SKM-1 treated with dmso at 0.1 percent for 144 hours (cell line): ENCODE measurements around the gene PIAS1.
A peak's percentile ranks its signal among the peaks of the same experiment; 100 is the strongest.
"Not testable (repeated sequence)": the region's sequence is repeated elsewhere in the genome, so short reads cannot be mapped to it uniquely, and the experiment has no call there.

ENCODE experiments used
- DNase-seq: peaks from one replicate; lab custom pipeline; 2025; ENCODE audit not compliant: unreplicated experiment; lab: John Stamatoyannopoulos, UW

The PIAS1 gene

GRCh38 chr15:68213991-68214837, 160.1 kb downstream of the PIAS1 start:
- no peak for DNase-seq

- no peak for DNase-seq
Measured at GRCh38 chr15:68214838-68215254, 160.7 kb downstream of the PIAS1 start.

- DNase-seq, result no peak
Measured at GRCh38 chr15:68217341-68217740, 163.2 kb downstream of the PIAS1 start.

- DNase-seq, result no peak
Measured at GRCh38 chr15:68218331-68218730, 164.2 kb downstream of the PIAS1 start.

DNA sequence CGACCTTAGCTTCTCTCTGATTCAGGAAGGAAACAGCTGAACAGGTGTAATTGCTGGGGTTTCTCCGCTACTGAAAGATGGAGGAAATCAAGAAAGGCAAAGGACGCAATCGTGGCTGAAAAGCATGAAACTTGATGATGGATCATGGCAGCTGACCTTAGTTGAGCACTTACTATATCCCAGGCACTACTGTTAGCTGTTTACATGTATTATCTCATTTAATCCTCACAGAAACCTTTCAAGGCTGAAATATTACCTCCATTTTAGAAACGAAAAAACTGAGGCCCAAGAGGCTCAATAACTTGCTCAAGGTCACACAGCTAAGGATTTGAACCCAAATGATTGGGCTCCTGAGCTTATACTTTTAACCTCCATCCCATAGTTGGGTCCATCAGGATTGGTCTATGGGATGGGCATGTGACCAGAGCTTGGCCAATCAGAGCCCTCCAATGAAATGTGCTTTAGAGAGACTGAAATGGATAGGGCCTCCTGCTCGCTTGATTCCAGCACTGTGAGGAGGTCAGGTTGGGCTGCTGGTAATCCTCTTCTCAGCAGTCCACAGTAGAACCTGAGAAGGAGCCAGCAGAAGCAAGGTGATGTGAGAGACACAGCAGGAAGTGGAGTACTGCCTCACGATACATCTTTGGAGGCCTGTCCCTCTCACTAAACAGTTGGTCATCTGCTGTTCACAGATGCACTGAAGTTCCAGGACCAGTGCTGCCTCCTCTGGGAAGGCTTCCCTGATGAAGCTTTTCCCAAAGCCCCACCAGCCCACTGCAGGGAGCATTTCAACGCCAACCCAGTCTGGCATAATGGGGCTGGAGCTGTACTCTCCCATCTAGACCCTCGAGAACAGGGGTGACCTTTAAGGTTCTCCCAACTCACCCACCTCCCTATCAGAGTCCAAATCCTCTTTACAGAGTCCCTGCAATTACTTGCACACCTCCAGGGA, 165.0 kb downstream of the PIAS1 start:
- no peak for DNase-seq

DNA sequence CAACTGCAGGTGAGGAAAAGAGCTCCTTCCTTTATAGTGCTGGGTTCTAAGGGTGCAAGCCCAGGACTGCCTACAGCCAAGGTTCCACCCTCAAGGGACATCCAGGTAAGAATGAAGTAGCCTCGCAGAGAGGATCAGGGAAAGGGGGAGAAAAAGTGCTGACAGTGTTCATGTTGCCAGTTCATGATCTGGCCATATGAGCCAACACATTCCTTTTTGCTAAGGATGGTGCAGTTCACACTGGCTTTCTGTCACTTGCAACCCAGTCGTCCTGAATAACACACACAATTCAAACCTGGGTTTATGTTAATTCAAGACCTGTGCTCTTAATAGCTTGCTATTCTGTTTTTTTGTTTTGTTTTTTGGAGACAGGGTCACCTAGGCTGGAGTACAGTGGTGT, 166.4 kb downstream of the PIAS1 start:
- no peak for DNase-seq

GRCh38 chr15:68220967-68221366, 166.9 kb downstream of the PIAS1 start:
- DNase-seq, result no peak

DNA sequence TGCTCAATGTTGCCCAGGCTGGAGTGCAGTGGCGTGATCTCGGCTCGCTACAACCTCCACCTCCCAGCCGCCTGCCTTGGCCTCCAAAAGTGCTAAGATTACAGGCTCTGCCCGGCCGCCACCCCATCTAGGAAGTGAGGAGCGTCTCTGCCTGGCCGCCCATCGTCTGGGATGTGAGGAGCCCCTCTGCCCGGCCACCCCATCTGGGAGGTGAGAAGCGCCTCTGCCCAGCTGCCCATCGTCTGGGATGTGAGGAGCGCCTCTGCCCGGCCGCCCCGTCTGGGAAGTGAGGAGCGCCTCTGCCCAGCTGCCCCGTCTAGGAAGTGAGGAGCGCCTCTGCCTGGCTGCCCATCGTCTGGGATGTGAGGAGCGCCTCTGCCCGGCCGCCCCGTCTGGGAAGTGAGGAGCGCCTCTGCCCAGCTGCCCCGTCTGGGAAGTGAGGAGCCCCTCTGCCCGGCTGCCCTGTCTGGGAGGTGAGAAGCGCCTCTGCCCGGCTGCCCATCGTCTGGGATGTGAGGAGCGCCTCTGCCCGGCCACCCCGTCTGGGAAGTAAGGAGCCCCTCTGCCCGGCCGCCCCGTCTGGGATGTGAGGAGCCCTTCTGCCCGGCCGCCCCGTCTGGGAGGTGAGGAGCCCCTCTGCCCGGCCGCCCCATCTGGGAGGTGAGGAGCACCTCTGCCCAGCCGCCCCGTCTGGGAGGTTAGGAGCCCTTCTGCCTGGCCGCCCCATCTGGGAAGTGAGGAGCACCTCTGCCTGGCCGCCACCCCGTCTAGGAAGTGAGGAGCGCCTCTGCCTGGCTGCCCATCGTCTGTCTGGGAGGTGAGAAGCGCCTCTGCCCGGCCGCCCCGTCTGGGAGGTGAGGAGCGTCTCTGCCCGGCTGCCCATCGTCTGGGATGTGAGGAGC, 167.7 kb downstream of the PIAS1 start:
- not testable (repeated sequence) for DNase-seq

DNA sequence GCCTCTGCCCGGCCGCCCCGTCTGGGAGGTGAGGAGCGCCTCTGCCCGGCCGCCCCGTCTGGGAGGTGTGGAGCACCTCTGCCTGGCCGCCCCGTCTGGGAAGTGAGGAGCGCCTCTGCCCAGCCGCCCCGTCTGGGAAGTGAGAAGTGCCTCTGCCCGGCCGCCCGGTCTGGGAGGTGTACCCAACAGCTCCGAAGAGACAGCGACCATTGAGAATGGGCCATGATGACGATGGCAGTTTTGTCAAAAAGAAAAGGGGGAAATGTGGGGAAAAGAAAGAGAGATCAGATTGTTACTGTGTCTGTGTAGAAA, 168.3 kb downstream of the PIAS1 start:
- not testable (repeated sequence) for DNase-seq

DNA sequence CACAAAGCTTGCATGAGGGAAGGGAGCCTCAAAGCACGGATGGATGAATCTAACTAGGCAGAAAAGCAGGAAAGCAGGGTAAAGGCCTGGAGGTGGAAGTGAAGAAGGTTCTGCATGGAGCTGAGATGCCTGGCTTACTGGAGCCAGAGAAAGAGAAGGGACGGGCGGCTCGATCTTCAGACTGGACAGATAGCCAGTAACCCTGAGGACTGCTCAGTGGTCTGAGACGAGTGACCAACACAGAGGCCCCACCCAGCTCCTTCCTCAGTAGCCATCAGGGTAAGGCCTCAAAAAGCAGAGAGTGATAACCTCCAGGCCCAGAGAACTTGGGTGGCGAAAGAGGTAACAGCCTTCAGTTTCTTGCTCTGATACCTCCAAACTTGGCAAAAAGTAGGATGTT, 169.1 kb downstream of the PIAS1 start:
- DNase-seq, result no peak

GRCh38 chr15:68224108-68224507, 170.0 kb downstream of the PIAS1 start:
- DNase-seq, result no peak

DNA sequence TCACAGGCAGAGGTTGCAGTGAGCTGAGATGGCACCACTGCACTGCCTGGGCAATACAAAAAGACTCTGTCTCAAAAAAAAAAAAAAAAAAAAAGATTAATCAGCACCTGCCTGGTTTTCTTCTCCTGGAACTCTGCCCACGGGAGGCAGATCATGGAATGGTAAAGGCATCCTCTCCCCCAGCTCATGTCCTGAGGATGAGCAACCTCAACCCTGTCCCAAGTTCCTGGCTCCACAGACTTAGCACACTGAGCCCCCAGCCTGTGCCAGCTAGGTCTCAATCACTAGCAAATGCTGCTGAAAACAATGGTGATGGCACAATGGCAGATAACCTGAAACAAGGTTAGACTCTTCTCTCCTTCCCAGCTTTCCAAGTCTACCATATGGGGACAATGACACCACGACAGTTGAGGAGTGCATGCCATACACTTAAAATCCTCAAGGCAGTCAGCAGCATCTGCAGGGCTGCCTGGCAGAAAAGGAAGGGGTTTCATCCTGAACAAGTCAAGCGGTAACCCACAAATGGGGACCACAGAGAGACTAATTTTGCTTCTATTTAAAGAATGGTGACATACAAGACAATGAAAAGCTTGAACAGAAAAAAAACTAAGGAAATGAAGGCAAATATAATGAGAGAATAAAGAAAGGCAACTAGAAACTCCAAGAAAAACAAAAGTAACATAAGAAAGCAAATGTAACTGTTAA, 170.6 kb downstream of the PIAS1 start:
- DNase-seq, result peak; percentile 25

DNA sequence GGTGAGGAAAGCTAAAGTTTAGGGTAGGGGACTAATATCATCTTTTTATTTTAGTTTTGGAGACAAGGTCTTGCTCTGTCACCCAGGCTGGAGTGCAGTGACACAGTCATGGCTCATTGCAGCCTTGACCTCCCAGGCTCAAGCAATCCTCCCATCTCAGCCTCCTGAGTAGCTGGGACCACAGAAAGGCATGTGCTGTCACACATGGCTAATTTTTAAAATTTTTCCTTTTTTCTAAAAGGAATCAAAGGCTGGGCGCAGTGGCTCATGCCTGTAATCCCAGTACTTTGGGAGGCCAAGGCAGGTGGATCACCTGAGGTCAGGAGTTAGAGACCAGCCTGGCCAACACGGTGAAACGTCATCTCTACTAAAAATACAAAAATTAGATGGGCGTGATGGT, 171.3 kb downstream of the PIAS1 start:
- DNase-seq, result not testable (repeated sequence)

DNA sequence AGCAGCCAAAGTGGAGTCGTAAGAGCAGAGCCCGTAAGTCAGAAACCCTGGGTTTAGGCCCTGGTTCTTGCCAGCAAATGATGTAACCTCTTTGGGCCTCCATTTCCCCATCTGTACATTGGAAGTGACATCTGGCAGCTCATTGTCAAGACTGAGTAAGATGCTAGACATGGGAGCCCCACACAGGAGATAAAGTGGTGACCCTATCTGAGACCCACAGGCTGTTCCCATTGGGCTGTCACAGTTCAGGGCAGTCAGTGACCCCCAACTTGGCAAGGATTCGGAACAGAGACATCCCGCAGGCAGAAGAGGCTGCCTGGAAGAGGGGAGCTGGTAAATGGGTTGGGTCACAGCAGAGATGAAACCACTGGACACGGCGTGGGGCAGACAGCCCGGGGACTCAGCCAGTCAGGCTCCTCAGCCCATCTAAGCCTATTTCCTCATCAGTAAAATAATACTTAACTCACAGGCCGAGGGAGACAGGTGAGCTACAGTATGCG, 173.6 kb downstream of the PIAS1 start:
- no peak for DNase-seq

GRCh38 chr15:68228143-68228970, 174.2 kb downstream of the PIAS1 start:
- no peak for DNase-seq

GRCh38 chr15:68228971-68229385, 174.9 kb downstream of the PIAS1 start:
- no peak for DNase-seq

DNA sequence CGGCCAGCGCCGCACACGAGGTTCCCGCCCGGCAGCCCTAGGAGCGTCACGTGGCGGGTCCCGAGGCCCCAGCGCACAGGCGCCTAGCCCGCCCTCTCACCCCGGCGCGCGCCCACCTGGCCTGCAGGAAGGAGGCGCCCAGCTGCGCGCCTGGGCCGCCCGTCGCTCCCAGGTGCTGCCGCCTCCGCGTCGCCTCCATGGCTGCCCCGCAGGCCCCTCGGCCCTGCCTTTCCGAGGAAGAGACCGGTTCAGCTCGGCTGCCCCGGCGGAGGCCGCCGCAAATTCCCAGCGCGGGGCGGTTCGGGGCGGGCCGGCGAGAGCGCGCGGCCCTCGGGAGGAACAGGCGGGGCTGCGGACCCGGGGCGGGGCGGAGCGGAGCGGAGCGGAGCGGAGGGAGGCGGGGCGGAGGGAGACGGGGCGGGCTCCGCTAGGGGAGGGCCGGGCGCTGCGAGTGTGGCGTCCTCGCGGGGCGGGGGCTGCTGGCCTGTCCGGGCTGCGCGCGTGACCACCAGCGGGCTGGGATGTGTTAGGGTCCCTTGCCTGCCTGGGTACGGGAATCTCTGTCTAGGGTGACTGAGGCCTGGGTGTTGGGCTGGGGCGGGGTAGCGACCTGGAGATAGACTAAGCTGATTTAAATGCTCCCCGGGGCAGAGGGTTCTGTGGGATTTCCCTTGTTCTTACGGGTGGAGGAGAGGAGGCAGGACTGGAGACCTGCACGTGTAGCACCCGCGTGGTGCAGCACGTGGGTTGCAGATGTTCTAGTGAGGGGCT, 175.5 kb downstream of the PIAS1 start, which contains the start of gene CLN6:
CLN6 (minus strand) TSS at position 343 of the 771 bp plus-strand sequence; CDS start at position 199, 144 bp downstream.
- peak; percentile 66 for DNase-seq
